Measurements from ENCODE around the gene NHS. TPM values are rescaled to one million over a fixed set of nuclear protein-coding genes. Genes with fewer than 3 reads are reported as not detected.
"Not testable (repeated sequence)": the region's sequence is repeated elsewhere in the genome, so short reads cannot be mapped to it uniquely, and the experiment has no call there.

Gene NHS
- polyA plus RNA-seq, 4 donors: 13.8 to 29.4 (median 18.9) TPM

DNA sequence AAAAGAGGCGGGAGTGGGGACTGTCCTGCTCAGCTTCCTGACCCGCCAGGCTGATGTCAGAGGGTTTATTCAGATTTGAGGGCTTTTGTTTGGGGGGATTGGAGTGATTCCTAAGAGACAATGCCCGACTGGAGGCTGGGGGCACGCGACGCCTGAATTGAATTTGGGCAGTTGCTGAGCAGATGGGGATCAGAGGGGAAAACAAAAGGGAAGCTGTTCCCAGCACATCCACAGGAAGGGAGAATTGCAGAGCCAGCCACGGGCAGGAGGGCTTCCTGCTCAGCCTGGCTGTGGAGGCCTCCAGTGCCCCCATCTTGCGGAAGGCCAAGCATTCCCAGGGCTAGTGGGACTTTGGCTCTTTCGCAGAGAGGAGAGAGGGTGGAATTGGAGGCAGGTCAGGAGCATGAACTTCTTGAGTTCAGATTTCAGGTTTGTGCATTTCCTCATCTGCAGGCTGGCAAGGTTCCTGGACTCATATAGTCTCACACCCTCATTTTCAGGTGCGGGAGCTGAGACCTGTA lies 162.8 kb downstream of the NHS start:
- no peak for DNase-seq (ENCODE audit: low read depth in 4 of 4, low spot score in 2 of 4)

DNA sequence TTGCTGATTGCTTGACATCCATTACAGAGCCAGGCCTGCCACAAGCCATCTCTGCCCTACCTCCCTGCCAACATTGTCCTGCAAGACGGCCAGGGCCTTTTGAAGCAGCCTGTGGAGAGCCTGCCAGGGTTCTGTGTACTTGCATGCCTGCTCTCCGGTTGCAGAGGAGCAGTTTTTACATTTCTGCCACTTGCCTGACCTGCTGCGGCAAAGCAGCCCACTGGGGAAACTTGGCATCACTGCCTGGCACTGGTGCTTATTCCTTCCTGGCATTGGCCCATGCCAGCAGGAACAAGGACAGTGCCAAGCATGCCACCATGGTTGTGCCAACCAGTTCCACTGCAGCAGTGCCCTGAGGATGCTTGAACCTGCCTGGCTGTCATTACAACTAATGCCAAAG lies 167.1 kb downstream of the NHS start:
- no peak for DNase-seq (ENCODE audit: low read depth in 4 of 4, low spot score in 2 of 4)

DNA sequence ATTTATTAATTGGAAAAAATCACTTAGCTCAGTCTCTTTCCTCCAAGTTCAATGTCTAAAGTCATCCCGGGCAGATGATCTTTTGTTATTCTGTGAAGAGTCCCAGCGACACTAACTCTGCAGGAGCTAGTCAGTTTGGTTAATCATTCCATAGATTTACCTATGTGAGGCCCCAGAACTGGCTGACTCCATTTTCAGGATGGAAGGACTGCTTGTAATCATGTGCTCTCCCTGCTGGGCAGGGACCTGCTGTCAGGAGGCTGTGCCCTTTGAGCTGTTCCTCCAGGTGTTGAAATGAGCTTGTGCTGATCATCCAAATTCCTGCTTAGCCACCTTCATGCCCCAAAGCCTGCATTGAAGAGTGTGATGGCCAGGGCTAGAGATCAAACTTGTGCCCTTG lies 169.8 kb downstream of the NHS start:
- no peak for DNase-seq (ENCODE audit: low read depth in 4 of 4, low spot score in 2 of 4)

DNA sequence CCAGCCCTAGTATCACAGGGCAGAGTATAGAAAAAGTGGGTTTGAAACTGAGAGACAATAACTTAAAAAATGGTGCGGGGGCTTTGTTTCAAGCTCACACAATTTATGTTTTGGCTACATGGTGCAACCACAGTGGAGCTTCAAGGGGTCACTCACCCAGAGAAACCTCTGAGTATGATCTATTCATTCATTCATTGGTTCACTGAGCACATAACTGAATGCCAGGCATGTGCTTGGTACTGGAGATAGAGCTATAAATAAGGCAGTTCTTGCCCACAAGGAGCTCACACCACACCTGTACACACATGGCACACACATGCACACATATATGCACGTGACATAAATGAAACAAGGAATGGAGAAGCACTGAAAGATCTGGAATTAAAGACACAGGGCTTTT lies 171.4 kb downstream of the NHS start:
- no peak for DNase-seq (ENCODE audit: low read depth in 4 of 4, low spot score in 2 of 4)

DNA sequence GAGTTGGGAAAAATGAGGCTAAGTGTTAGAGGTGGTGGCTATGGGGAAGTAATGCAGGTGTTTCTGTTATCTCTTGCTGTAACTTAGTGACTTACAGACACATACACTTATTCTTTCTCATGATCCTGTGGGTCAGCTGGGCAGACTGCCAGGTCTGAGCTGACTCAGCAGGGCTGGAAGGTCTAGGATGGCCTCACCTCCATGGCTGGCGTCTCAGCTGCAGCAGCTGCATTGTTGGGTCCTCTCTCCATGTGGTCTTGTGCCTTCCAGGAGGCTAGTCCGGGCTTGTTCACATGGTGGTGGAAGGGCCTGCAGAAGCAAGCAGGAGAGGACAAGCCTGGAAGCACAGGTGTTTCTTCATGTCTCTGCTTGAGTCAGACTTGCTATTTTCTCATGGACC lies 172.7 kb downstream of the NHS start:
- no peak for DNase-seq (ENCODE audit: low read depth in 4 of 4, low spot score in 2 of 4)

DNA sequence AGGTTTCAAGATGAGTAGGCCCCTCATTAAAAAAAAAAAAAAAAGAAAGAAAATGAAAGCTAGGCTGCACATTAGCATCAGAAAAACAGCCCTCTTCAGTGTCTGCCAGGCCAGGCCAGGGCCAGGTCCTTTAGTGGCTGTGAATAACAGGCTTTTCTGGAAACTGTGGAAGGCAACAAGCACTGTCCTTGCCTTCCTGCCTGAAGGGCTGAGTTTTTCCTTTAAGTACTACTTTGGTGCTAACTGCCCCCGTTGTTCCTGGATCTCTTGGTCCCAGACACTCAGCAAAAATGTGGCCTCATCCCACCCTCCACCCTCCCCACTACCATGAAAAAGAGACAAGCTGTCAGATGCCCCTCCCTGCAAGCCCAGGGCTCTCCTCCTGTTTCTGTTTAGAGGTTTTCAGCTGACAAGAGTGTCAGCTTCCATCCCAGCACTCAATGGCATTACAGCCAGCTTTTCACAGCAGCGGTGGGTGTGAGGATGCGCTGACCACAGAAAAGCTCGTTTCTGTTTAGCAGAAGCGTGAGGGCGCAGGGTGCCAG lies 174.2 kb downstream of the NHS start:
- no peak for DNase-seq (ENCODE audit: low read depth in 4 of 4, low spot score in 2 of 4)

DNA sequence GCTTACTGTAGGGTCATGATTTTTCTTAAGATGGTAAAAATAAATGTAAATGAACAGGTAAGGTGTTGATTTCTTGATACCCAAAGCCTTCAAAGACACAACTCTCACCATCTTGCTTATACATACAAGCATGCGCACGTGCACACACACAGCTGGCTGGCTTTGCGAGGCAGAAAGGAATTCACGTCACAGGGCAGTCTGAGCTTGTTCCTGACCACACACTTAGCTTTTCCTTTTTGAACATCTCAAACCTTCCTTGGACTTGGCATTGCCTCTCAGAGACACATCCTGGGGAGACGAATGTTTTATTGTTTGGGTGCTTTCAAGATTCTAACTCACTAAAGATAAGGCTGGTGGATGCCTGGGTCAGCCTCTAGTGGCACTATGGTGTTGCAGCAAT lies 175.0 kb downstream of the NHS start:
- DNase-seq (ENCODE audit: low read depth in 4 of 4, low spot score in 2 of 4): no peak

DNA sequence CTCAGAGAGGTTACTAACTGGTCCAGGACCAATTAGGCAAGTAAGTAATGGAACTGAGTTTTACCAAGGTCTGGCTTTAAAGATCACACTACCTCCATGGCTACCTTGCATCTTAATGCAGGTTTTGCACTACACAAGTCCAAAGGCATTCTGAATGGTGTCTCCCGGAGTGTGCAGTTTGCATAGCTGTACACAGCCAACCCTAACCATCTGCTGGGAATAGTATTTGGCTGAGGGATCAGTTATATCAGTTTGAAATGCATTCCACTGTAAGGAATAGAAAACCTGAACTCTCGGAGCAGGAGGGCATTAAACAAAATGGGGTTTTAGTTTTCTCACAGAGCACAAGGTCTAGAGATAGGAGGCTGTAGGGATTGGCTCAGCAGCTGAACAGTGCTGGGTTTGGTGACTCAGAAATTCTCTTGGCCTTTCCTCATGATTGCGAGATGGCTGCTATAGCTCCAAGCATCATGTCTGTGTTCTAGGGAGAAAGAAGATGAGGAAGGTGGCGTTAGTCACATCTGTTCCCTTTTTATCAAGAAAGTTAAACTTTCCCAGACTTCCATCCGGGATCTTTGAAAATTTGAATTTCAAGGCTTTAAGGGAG lies 177.1 kb downstream of the NHS start:
- no peak for DNase-seq (ENCODE audit: low read depth in 4 of 4, low spot score in 2 of 4)

DNA sequence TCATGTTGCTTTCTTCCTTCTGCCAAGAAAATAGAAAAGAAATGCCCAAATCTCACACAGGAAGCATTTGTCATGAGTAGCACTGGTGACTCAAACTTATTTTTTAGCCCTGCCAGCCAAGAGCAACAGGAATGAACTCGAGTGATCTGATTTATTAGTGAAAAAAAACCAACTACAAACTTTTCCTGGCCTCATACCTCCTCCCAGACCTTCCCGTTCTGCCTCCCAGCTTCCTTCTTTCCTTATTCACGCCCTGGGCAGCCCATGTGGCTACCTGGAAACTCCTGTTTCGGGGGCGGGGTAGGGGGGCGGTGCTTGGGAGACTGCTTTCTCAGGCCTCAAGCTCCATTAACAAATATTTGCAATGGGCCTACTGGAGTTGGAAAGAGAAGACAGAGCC lies 178.5 kb downstream of the NHS start:
- DNase-seq (ENCODE audit: low read depth in 4 of 4, low spot score in 2 of 4): no peak

DNA sequence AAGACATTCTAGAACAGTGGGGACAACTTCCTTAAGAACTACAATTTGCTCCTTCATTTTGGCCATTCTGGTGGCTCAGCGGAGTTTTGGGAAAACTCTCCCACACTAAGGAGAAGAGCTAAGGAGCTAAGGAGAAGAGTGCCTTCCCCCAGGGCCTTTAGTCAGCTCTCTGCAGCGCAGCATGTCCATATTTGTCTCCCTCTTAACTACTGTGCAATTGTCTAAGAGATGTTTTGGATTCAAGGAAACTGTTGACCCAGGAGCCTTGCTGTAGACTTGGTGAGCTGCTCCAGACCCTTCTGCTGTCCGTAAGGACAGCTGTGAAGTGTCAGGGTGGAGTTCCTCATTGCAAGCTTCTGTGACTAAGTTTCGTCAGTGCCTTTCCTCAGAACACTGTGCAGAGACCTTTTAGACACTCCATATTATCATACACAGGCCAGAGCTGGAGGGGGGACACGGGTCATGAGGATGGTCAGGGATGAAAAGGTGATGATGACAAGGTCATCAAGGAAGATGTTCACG lies 179.0 kb downstream of the NHS start:
- no peak for DNase-seq (ENCODE audit: low read depth in 4 of 4, low spot score in 2 of 4)

DNA sequence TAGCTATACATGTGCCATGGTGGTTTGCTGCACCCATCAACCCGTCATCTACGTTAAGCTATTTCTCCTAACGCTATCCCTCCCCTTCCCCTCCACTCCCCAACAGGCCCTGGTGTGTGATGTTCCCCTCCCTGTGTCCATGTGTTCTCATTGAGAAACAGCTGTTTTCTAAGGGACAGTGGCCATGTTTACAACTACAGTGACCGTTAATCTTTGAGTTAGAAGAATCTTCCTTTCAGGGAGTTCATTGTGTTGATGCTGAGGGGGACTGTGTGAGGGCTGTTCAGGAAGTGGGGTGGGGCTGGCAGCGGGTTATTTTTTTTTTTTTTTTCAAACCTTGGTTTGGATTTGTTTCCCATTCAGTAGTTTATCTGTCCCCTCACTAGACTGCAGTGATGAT lies 179.9 kb downstream of the NHS start:
- no peak for DNase-seq (ENCODE audit: low read depth in 4 of 4, low spot score in 2 of 4)

DNA sequence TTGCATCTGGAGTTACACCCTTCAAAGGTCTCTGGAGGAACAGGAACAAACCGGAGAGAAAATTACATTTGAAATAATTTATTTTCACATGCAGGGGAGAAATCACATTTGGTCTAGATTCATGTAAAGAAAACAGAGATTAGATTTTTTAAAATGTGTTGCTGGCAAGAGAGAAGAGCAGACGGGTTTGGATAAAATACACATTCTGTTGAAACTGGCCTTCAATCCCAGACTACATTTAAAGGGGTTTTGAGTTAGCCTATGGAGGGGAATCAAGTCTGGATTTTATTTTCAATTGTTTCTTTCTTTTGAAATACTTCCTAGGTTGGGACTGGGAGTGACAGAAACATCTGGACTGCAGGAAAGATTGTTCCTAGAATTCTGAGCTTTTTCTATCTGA lies 180.8 kb downstream of the NHS start:
- no peak for DNase-seq (ENCODE audit: low read depth in 4 of 4, low spot score in 2 of 4)

DNA sequence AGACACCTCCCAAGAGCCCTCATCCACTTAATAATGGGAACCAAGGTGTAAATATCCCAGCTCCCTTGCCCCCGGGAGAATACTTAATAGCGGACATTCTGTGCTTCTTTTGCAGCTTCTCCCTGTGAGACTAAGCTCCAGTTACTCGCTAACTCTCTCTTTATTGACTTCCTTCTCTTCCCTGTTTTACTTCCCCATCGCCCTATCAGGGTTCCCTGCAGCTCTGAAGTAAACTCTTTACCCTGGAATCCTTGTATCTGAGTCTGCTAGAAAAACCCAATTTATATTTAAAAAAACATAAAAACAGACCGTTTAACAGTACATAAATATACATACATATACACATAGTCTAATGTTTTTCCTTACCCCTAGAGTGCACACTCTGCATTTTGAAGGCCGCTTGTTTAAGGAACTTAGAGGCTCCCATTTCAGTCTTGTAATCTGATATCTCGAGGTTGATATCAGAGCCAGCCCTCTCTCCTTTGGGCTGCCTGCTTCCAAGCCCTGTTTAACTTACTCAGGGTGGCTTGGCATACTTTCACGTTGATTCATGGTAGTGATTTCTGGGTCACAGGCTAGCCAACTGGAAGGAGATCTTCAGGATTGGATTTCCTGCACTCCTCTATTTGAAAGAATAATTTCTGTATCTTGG lies 184.9 kb downstream of the NHS start:
- no peak for DNase-seq (ENCODE audit: low read depth in 4 of 4, low spot score in 2 of 4)

DNA sequence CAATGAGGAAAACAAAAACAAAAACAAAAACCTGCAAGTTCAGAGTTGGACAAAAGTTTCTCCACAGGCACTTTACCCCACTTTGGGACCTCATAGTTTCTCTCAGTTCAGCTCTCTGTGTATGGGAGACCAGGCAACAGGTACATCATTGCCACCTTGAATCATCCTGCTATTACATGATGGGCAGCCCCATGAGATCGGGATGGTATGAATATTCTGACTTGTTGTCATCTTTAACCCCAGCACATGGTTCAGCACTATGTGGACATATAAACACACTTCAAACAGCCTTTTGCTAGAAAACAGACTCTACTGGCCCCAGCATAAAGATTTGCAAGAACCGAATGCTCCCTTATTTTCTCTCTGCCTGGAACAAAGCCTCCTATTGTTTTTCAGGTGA lies 185.4 kb downstream of the NHS start:
- DNase-seq (ENCODE audit: low read depth in 4 of 4, low spot score in 2 of 4): no peak

DNA sequence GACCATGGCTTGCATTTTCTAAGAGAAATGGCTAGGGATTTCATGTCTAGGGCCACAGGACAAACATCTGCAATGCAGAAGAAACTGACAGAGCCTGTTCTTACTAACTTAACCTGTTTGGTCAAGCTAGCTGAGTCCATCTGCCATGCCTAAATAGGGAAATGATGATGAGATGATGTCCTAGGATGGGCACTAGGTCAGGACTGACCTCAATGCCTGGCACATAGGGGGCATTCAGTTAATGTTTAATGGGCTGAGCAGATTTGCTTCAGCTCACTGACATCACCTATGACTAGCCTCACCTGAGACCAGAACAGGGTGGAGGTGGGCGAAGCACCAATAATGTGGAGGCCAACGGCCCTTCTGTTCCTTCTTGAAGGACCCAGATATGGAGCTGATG lies 188.1 kb downstream of the NHS start:
- no peak for DNase-seq (ENCODE audit: low read depth in 4 of 4, low spot score in 2 of 4)

DNA sequence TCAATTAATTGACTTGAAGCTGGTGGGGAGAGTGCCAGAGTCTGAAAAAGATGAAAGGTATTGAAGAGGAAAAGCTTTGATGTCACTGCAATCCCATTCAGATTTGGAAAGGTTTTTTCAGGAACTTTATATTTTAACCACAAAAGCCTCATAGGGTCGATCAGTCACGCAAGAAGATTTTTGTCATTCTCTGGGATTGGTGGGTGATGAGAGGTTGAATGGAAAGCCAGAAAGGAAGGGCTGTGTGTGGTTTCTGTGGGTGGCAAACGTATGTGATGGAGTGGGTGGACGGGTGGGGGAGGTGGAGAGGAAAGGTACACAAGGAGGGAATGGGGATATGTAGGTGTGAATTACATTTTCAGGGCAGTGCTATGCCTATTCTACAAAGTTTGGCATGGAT lies 188.5 kb downstream of the NHS start:
- DNase-seq (ENCODE audit: low read depth in 4 of 4, low spot score in 2 of 4): no peak

DNA sequence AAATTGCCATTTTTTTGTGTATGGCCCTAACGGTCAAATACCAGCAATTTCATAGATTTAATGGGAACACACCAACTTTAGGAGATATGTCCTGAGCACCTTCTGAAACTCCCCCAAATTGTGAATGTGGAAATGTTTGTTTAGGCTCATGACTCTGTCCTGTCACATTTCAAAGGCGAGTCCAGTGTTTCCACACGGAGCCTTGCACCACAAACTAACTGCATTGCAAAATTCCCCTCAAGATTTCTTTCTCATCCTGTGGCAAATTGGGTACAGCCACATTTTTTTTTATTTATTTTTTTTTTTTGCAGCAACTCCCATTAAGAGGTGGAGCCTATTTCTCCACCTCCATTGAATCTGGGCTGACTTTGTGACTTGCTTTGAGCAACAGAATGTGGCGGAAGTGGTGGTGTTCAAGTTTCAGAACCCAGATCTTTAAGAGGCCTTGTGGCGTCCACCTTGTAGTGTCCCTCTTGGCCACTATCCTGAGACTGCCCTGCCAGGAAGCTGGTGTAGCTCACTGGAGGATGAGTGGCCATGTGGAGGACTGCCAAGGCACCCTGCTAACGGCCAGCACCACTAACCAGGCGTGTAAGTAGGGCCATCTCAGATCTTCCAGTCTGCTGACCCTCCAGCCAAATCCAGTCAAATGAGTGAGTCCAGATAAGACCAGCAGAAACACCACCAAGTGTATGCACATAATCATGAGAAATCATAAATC lies 189.8 kb downstream of the NHS start:
- no peak for DNase-seq (ENCODE audit: low read depth in 4 of 4, low spot score in 2 of 4)

DNA sequence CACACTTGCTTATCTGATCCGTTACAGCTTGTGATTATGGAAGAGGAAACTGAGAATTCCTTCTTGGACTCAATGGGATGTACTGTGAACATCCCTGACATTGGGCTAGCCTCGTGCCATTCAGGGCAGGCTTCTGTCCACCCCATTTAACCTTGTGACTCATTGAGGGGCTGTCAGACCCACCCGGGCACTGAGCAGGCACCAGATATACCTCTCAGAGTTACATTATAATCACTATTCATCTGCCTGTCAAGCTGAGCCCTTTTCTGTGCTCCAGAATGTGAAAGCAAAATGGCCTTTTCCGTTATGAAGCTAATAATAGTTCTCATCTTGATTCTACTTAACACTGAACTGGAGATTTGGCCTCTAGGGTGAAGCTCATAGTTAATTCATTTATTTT lies 191.7 kb downstream of the NHS start:
- no peak for DNase-seq (ENCODE audit: low read depth in 4 of 4, low spot score in 2 of 4)

DNA sequence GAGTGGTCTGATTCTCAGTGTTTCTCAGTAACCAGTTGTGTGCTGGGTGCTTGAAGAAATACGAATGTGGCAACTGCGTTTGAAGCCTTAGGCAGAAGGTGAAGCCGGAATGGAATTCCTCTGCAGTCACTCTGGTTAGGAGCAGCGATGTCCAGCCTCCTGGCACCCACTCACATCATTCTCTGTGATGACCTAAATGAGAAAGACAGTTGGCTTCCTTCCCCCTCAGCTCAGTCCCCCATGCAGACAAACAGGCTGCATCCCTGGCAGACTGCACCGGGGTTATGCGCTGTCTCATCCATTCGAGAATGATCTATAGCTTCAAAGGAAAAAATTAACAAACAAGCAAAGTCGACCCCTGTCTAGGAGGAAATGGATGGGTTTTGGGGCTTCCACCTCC lies 192.2 kb downstream of the NHS start:
- no peak for DNase-seq (ENCODE audit: low read depth in 4 of 4, low spot score in 2 of 4)

DNA sequence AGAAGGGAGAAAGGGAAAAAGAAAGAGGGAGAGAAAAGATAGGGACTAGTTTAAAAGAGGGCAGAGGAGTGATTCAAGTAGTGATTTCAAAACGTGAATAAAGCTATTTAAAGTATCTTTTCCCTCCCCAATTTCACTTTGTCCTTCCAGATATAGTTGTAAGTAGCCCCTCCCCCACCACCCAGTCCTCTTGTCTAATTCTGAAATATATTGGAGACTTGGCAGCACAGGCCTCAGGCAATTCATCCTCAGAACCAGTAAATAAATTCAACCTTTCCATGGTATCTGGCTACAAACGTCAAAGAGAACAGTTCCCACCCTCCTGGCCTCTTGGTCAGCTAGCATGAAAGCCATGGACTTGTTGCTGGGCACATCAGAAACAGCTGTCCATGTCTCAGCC lies 192.8 kb downstream of the NHS start:
- DNase-seq (ENCODE audit: low read depth in 4 of 4, low spot score in 2 of 4): no peak

DNA sequence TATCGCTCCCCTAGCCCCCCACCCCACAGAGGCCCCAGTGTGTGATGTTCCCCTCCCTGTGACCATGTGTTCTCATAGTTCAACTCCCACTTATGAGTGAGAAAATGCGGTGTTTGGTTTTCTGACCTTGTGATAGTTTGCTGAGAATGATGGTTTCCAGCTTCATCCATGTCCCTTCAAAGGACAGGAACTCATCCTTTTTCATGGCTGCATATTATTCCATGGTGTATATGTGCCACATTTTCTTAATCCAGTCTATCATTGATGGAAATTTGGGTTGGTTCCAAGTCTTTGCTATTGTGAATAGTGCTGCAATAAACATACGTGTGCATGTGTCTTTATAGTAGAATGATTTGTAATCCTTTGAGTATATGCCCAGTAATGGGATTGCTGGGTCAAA lies 193.8 kb downstream of the NHS start:
- not testable (repeated sequence) for DNase-seq (ENCODE audit: low read depth in 4 of 4, low spot score in 2 of 4)

DNA sequence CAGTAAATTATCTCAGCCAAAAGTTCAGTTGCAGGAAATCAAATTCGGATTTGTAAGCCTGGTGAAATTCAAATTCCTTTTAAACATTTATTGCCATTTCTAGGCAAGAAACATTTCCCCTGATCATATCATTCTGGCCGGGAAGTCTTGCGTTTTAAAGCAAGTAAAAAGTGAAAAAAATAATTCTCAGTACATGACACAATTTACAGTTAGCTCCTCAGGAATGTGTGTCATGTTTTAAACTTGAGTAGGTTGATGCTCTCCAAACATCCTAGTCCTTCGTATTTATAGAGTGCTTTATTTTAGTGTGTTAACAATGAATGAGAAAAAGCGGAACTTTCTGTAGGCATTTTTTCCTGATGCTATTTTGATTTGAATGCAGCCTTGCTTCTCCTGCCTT lies 204.0 kb downstream of the NHS start:
- no peak for DNase-seq (ENCODE audit: low read depth in 4 of 4, low spot score in 2 of 4)

Data from left renal cortex interstitium (tissue), 4 donors.